H9 (cell line): Measurements from ENCODE around the gene U2AF1L4. TPM values are rescaled to one million over a fixed set of nuclear protein-coding genes. Genes with fewer than 3 reads are reported as not detected.

Source experiments
- DNase-seq: peaks from one replicate; pipeline ENCODE4 v3.0.0-alpha.2; 2017
- H2AFZ ChIP-seq: one replicate; pipeline ENCODE4 v1.6.1; 2013; ENCODE audit warnings: mild to moderate bottlenecking, low read length, control low read depth, moderate library complexity
- H2AK5ac ChIP-seq: 2 replicates; pipeline ENCODE4 v1.6.1; 2013; ENCODE audit warnings: low read length, control low read depth, mixed read lengths; ENCODE audit not compliant: insufficient read length
- H2BK120ac ChIP-seq: one replicate; pipeline ENCODE4 v1.6.1; 2013; ENCODE audit warnings: low read depth, mild to moderate bottlenecking, low read length, control low read depth, inconsistent platforms; ENCODE audit not compliant: poor library complexity, severe bottlenecking
- H2BK12ac ChIP-seq: 2 replicates; pipeline ENCODE4 v1.6.1; 2013; ENCODE audit warnings: low read length, control low read depth, mixed read lengths, low read depth; ENCODE audit not compliant: insufficient read length
- H2BK15ac ChIP-seq: 2 replicates; pipeline ENCODE4 v1.6.1; 2013; ENCODE audit warnings: low read depth, low read length, control low read depth
- H2BK20ac ChIP-seq: one replicate; pipeline ENCODE4 v1.6.1; 2013; ENCODE audit warnings: low read depth, mild to moderate bottlenecking, low read length, control low read depth, inconsistent platforms; ENCODE audit not compliant: poor library complexity, severe bottlenecking
- H2BK5ac ChIP-seq: 2 replicates; pipeline ENCODE4 v1.6.1; 2013; ENCODE audit warnings: low read length, control low read depth, mixed read lengths; ENCODE audit not compliant: insufficient read length
- H3K14ac ChIP-seq: 2 replicates; pipeline ENCODE4 v1.6.1; 2013; ENCODE audit warnings: low read length, control low read depth; ENCODE audit not compliant: insufficient read depth
- H3K18ac ChIP-seq: 2 replicates; pipeline ENCODE4 v1.6.1; 2013; ENCODE audit warnings: low read depth, mild to moderate bottlenecking, mixed read lengths, low read length, control low read depth; ENCODE audit not compliant: insufficient read length
- H3K23ac ChIP-seq: 2 replicates; pipeline ENCODE4 v1.6.1; 2013; ENCODE audit warnings: low read length, control low read depth, mixed read lengths, low read depth; ENCODE audit not compliant: insufficient read length
- H3K23me2 ChIP-seq: 2 replicates; pipeline ENCODE4 v1.6.1; 2013; ENCODE audit warnings: low read depth, mild to moderate bottlenecking, mixed read lengths, low read length, control low read depth; ENCODE audit not compliant: insufficient read length, poor library complexity, severe bottlenecking
- H3K27ac ChIP-seq: 2 replicates; pipeline ENCODE4 v1.5.1; 2013; ENCODE audit warnings: low read length, control low read depth, mixed read lengths, low read depth; ENCODE audit not compliant: insufficient read length
- H3K27me3 ChIP-seq: 2 replicates; pipeline ENCODE4 v1.6.1; 2013; ENCODE audit warnings: low read length, control low read depth, inconsistent platforms; ENCODE audit not compliant: insufficient read depth
- H3K4ac ChIP-seq: 2 replicates; pipeline ENCODE4 v1.6.1; 2013; ENCODE audit warnings: low read depth, mild to moderate bottlenecking, control low read depth, inconsistent platforms, low read length, moderate library complexity
- H3K4me1 ChIP-seq: 2 replicates; pipeline ENCODE4 v1.6.1; 2013; ENCODE audit warnings: low read length, control low read depth, inconsistent platforms; ENCODE audit not compliant: insufficient read depth
- H3K4me2 ChIP-seq: 2 replicates; pipeline ENCODE4 v1.6.1; 2013; ENCODE audit warnings: low read length, control low read depth, mixed read lengths; ENCODE audit not compliant: insufficient read length, insufficient read depth
- H3K56ac ChIP-seq: 2 replicates; pipeline ENCODE4 v1.6.1; 2013; ENCODE audit warnings: low read depth, mild to moderate bottlenecking, mixed read lengths, low read length, control low read depth; ENCODE audit not compliant: insufficient read length
- H3K79me1 ChIP-seq: 2 replicates; pipeline ENCODE4 v1.6.1; 2013; ENCODE audit warnings: low read depth, mild to moderate bottlenecking, moderate library complexity, low read length, control low read depth, inconsistent platforms; ENCODE audit not compliant: insufficient read depth, poor library complexity, severe bottlenecking
- H3K79me2 ChIP-seq: 2 replicates; pipeline ENCODE4 v1.6.1; 2013; ENCODE audit warnings: low read length, control low read depth, inconsistent platforms; ENCODE audit not compliant: insufficient read depth
- H3K9ac ChIP-seq: 2 replicates; pipeline ENCODE4 v1.6.1; 2013; ENCODE audit warnings: low read length, control low read depth, mixed read lengths; ENCODE audit not compliant: insufficient read length; ENCODE audit errors: extremely low read depth
- H3K9me3 ChIP-seq: one replicate; pipeline ENCODE4 v1.6.1; 2013; ENCODE audit warnings: low read depth, low read length, inconsistent platforms; ENCODE audit not compliant: control insufficient read depth
- H3T11ph ChIP-seq: one replicate; pipeline ENCODE4 v1.6.1; 2013; ENCODE audit warnings: mild to moderate bottlenecking, low read length, control low read depth, inconsistent platforms
- H4K20me1 ChIP-seq: one replicate; pipeline ENCODE4 v1.6.1; 2013; ENCODE audit not compliant: control insufficient read depth, insufficient read length, insufficient read depth
- H4K5ac ChIP-seq: 2 replicates; pipeline ENCODE4 v1.6.1; 2013; ENCODE audit warnings: low read depth, mild to moderate bottlenecking, mixed read lengths, low read length, control low read depth; ENCODE audit not compliant: insufficient read length
- H4K8ac ChIP-seq: replicated peaks from 2 replicates; pipeline ENCODE4 v1.6.1; 2013; ENCODE audit warnings: low read length, control low read depth, mixed read lengths, low read depth; ENCODE audit not compliant: insufficient read length
- H4K91ac ChIP-seq: 2 replicates; pipeline ENCODE4 v1.6.1; 2013; ENCODE audit warnings: low read depth, mild to moderate bottlenecking, moderate library complexity, mixed read lengths, low read length, control low read depth; ENCODE audit not compliant: insufficient read length
- H3K27ac Mint-ChIP-seq, 3 experiments: 2 replicates in 2 of 3; 3 replicates in 1 of 3; pipeline ENCODE4 v1.8.0; 2020 to 2021; ENCODE audit warnings: mixed read lengths in 3 of 3, mild to moderate bottlenecking in 1 of 3, moderate library complexity in 1 of 3
- H3K27me3 Mint-ChIP-seq: 2 replicates; pipeline ENCODE4 v1.8.0; 2021; ENCODE audit warnings: low read depth, mild to moderate bottlenecking, moderate library complexity, mixed read lengths
- H3K36me3 Mint-ChIP-seq, 3 experiments: 2 replicates in 2 of 3; 3 replicates in 1 of 3; pipeline ENCODE4 v1.8.0; 2020 to 2021; ENCODE audit warnings: low read depth in 3 of 3, mixed read lengths in 3 of 3; ENCODE audit not compliant: insufficient read depth in 1 of 3
- H3K4me1 Mint-ChIP-seq, 2 experiments: 2 replicates each; pipeline ENCODE4 v1.8.0; 2020; ENCODE audit warnings: mixed read lengths in 2 of 2
- H3K4me3 Mint-ChIP-seq, 2 experiments: 2 replicates in 1 of 2; 3 replicates in 1 of 2; pipeline ENCODE4 v1.8.0; 2020 to 2021; ENCODE audit warnings: mild to moderate bottlenecking in 2 of 2, mixed read lengths in 2 of 2, moderate library complexity in 1 of 2
- H3K9me3 Mint-ChIP-seq, 2 experiments: 2 replicates in 1 of 2; 3 replicates in 1 of 2; pipeline ENCODE4 v1.8.0; 2020; ENCODE audit warnings: mild to moderate bottlenecking in 2 of 2, mixed read lengths in 2 of 2, moderate library complexity in 1 of 2
- WGBS: extraction: QIAGEN DNeasy Blood & Tissue Kit; methylation state at CpG from one replicate; pipeline ENCODE4 v1.1.7; 2013; ENCODE audit warnings: missing lambda C conversion rate, low lambda C conversion rate, mixed read lengths; ENCODE audit not compliant: insufficient read length; ENCODE audit errors: extremely low coverage; 5-methylcytosine and 5-hydroxymethylcytosine counted together
- total RNA-seq: library from RNA; stranded (reverse); gene quantifications from 2 replicates; pipeline ENCODE4 v1.2.1, GENCODE V29; 2021
- TF ChIP-seq, protein P1 (sequence below): fragments of 200-600 bp; sonication (generic); conservative IDR thresholded peaks from 3 replicates; pipeline ENCODE4 v1.8.0; 2021; ENCODE audit warnings: antibody characterized with exemption, mild to moderate bottlenecking

U2AF1L4 gene
- total RNA-seq, 1 experiment from 2014 or later, result 16.8 TPM

DNA sequence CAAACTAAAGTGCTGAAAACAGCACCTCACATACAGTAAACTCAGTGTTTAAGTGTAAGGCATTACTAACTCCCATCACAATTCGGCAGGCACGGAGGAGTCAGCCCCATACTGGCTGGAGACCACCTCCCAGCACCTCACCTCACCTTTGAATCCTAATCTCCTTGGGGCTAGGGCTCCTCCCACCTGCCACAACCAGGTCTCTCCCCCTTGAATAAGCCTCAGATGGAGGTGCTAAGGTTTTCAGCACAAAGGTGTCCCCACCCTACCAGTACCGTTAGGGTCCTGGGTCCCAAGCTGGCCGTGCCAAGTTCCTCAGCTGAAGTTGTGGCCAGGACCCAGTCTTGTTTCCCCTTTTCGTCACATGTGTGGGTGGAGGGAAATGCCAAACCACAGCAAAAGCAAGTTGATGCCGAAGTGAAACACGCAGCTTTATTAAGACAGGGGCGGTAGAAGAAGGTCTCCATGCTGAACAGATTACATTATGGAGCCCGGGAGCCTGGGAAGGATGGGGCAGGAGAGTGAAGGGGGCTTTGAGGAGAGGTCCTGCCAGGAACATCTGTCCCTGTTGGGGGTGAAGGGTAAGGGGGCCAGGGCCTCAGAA, 3.0 kb downstream of the U2AF1L4 start, which contains the start of gene IGFLR1:
Gene IGFLR1, minus strand, starts transcription at position 332 of the 604 bp plus-strand sequence. CDS start 1,272 bp downstream, outside the sequence.
- Mint-ChIP-seq H3K4me3 (peak within 1 kb of the TSS; percentile 46 to 73), H3K9me3 (no peaks in the 10 kb centered on the region), H3K27me3 (no peaks in the 10 kb centered on the region), H3K27ac (peak within 1 kb of the TSS in 1 of 3 experiments; percentile 69; a peak in 2 of 7 replicates), H3K36me3 (peaks cover 17 to 28% (median 18%) of the 10 kb centered on the region in 3 experiments; a peak in 6 of 7 replicates), H3K4me1 (peaks cover 20 to 33% of the 10 kb centered on the region in 2 experiments)
- H2BK12ac ChIP-seq, result no peak within 1 kb of the TSS
- H4K5ac ChIP-seq, result no peak within 1 kb of the TSS
- H2AFZ ChIP-seq, result no peak within 1 kb of the TSS
- no peak within 1 kb of the TSS for H2AK5ac ChIP-seq
- TF ChIP-seq, protein P1, sequence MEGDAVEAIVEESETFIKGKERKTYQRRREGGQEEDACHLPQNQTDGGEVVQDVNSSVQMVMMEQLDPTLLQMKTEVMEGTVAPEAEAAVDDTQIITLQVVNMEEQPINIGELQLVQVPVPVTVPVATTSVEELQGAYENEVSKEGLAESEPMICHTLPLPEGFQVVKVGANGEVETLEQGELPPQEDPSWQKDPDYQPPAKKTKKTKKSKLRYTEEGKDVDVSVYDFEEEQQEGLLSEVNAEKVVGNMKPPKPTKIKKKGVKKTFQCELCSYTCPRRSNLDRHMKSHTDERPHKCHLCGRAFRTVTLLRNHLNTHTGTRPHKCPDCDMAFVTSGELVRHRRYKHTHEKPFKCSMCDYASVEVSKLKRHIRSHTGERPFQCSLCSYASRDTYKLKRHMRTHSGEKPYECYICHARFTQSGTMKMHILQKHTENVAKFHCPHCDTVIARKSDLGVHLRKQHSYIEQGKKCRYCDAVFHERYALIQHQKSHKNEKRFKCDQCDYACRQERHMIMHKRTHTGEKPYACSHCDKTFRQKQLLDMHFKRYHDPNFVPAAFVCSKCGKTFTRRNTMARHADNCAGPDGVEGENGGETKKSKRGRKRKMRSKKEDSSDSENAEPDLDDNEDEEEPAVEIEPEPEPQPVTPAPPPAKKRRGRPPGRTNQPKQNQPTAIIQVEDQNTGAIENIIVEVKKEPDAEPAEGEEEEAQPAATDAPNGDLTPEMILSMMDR, result no peak
- H3K18ac ChIP-seq, result no peak within 1 kb of the TSS
- no peak within 1 kb of the TSS for H4K91ac ChIP-seq
- no peak within 1 kb of the TSS for H2BK5ac ChIP-seq
- H3K23me2 ChIP-seq, result peaks cover 18% of the 10 kb centered on the region
- no peak for DNase-seq
- peak within 1 kb of the TSS; percentile 58 for H3K4me2 ChIP-seq
- no peak within 1 kb of the TSS for H3T11ph ChIP-seq
- WGBS, result no CpG with 5 or more reads among the region's 9 CpGs
- no peak within 1 kb of the TSS for H2BK20ac ChIP-seq
- no peak within 1 kb of the TSS for H3K14ac ChIP-seq
- H3K9ac ChIP-seq, result no peak within 1 kb of the TSS
- H3K4me1 ChIP-seq, result peaks cover 4% of the 10 kb centered on the region; the same call in 1 of the 2 replicates
- no peak within 1 kb of the TSS for H3K4ac ChIP-seq
- no peak within 1 kb of the TSS for H3K23ac ChIP-seq
- no peak within 1 kb of the TSS for H2BK15ac ChIP-seq
- H3K79me2 ChIP-seq, result no peaks in the 10 kb centered on the region
- no peak within 1 kb of the TSS for H3K56ac ChIP-seq
- no peaks in the 10 kb centered on the region for H4K20me1 ChIP-seq
- H2BK120ac ChIP-seq, result no peak within 1 kb of the TSS
- no peak within 1 kb of the TSS for H4K8ac ChIP-seq
- H3K79me1 ChIP-seq, result peaks cover 3% of the 10 kb centered on the region
- H3K27me3 ChIP-seq, result no peaks in the 10 kb centered on the region
- no peak within 1 kb of the TSS for H3K27ac ChIP-seq
- H3K9me3 ChIP-seq, result no peaks in the 10 kb centered on the region
